GM13976 (cell line): ENCODE results near the gene FGF23.
A peak's percentile ranks its signal among the peaks of the same experiment; 100 is the strongest.

ENCODE experiments used
- DNase-seq: peaks from one replicate; pipeline ENCODE4 v3.0.0; 2012; ENCODE audit warnings: low spot score
- in situ Hi-C: fragments of 300-500 bp; cut with MboI; formaldehyde crosslinking; loops from one replicate; pipeline ENCODE4 v1.12.0; 2022; ENCODE audit warnings: low sequenced_read_pairs, mixed read lengths, inconsistent platforms; ENCODE audit not compliant: unreplicated experiment
- TF ChIP-seq, protein P1 (sequence below): IDR thresholded peaks from 2 replicates; pipeline ENCODE4 v1.5.1; 2012; ENCODE audit warnings: borderline replicate concordance, mild to moderate bottlenecking; ENCODE audit not compliant: insufficient read depth; ENCODE audit errors: extremely low read depth, missing control alignments, control extremely low read depth

FGF23 gene

DNA sequence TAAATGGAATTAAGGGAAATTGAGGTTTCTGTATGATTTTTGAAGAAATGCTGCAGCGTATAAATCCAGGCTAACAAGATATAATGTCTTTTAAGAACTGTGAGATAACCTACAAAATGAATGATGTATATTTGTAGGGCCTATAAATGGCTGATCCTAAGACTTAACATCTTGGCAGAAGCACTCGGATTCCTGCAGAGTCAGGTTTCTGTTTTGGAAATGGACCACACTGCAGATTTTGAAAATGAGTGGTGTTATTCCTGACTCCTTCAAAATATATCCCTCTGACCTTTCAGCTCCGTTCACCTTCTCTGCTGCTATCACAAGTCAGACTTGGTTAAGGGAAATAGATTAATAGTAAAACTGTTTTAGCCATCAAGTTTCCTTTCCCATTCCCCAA, 53.5 kb downstream of the FGF23 start:
- no peak for DNase-seq
- TF ChIP-seq, protein P1, sequence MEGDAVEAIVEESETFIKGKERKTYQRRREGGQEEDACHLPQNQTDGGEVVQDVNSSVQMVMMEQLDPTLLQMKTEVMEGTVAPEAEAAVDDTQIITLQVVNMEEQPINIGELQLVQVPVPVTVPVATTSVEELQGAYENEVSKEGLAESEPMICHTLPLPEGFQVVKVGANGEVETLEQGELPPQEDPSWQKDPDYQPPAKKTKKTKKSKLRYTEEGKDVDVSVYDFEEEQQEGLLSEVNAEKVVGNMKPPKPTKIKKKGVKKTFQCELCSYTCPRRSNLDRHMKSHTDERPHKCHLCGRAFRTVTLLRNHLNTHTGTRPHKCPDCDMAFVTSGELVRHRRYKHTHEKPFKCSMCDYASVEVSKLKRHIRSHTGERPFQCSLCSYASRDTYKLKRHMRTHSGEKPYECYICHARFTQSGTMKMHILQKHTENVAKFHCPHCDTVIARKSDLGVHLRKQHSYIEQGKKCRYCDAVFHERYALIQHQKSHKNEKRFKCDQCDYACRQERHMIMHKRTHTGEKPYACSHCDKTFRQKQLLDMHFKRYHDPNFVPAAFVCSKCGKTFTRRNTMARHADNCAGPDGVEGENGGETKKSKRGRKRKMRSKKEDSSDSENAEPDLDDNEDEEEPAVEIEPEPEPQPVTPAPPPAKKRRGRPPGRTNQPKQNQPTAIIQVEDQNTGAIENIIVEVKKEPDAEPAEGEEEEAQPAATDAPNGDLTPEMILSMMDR: no peak
- in situ Hi-C loops: no loop called here

DNA sequence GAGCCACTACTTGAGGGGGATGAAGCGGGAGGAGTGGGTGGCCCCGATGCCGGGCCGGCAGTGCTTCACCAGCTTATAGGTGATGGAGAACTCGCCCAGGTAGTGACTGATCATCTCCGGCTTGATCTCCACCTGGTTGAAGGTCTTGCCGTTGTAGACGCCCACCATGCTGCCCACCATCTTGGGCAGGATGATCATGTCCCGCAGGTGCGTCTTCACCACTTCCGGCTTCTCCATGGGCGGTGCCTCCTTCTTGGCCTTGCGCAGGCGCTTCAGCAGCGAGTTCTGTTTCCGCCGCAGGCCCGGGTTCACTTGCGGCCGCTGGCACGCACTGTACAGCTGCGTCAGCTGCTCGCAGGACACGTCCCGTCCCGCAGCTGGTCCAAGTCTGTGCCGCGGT, 55.1 kb downstream of the FGF23 start:
- DNase-seq: no peak
- in situ Hi-C loops: no loop called here
- TF ChIP-seq, protein P1: no peak

DNA sequence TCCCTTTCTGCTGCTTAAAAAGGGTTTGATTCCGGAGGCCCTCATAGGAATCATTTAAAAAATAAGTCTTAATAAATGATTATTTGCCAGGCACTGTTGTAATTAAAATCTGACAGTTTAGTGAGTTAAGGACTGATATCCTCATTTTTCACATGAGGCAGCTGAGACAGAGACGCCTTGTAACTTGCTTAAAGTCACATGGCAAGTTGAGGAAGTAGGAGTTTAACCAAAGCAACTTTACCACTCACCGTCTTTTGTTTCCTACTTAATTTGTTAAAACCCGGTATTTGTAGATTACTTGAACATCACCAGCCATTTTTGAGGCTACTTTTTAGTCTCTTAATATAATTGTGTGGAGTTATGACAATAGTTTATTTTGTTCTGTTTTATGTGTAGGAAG, 56.1 kb downstream of the FGF23 start:
- in situ Hi-C loops: no loop called here
- TF ChIP-seq, protein P1: no peak
- DNase-seq: no peak

DNA sequence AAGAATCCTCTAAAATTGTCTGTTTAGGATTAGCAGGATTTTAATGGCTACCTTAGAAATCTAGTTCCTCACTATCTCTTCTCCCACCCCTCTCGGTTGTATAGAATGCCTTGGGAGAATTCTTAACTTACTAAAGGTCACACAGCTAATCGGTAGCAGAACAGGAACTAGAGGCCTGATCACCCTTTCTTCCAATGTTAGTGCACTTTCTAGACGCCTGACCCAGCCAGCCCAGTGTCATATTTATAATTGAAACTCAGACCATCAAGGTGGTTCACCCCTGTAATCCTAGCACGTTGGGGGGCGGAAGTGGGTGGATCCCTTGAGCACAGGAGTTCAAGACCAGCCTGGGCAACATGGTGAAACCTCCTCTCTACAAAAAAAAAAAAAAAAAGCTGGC, 56.8 kb downstream of the FGF23 start:
- DNase-seq: no peak
- TF ChIP-seq, protein P1: no peak
- in situ Hi-C loops: no loop called here

DNA sequence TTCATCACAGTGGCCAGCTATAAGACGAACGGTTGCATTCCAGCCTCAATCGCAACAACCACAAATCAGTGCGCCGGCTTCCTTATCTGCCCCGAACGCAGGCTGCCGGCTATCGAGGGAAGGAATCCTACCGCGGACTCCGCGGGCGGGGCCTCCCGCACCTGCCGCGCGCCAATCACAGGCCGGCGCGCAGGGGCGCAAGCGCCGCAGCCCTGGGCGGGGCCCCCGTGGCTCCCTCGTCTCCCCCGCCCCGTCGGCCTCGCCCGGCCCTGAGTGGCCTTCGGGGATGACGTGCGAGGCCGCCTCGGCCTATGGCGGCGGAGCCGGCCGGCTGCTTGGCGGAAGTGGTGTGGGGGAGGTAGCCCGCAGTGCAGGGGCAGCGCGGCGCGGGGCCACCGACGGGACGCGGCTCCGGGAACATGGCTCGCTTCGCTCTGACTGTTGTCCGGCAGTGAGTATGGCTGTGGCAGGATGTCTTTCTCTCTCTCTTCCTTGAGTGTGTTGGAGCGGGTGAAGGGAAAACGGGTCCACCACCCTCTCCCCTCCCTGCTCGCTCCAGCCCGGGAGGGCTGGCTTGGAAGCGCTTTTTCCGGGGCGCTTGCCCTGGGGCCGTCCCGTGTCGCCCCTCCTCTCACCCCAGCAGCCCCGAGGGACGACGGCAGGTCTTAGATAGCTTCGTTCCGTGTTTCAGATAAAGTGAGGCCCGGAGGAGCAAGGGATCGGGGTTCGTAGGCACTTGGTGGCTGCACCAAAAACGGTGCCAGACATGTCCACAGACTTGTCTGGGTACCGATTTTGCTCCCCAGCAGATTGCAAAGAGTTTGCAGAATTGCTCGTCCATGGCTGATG, 58.4 kb downstream of the FGF23 start, which contains the start of gene TIGAR:
Gene TIGAR (plus strand): TSS at position 361 of the 849 bp plus-strand sequence. CDS start 59 bp downstream, at position 420.
- TF ChIP-seq, protein P1: no peak
- in situ Hi-C loops: no loop called here
- peak; percentile 99 for DNase-seq

DNA sequence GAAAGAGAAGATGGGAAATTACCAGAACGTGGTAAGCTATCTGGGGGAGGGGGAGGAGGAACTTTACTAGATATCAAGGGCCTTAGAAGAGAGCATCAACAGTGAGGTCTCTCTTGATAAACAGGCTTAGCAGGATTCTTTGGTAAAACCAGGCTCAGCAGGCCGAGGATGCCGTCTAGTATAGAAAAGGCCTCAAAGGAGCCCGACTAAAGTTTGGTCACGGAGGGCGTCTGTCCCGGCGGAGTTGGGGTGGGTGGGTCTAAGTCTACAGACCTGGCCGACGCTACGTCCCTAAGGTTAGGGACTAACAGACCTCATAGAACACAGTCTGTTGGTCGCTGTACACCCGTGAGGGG, 59.0 kb downstream of the FGF23 start:
- no peak for DNase-seq

More for the DNA sequence above, 59.0 kb downstream of the FGF23 start:
- in situ Hi-C loops: no loop called here
- TF ChIP-seq, protein P1: no peak
